ENCODE data around the gene GPR50. TPM values are rescaled to one million over a fixed set of nuclear protein-coding genes. Genes with fewer than 3 reads are reported as not detected.

GPR50 gene
- not detected for polyA plus RNA-seq (2012; ENCODE audit: low read depth, missing spikeins)

GRCh38 chrX:151176231-151176750, at the start of gene GPR50:
Gene GPR50, plus strand, starts transcription at chrX:151176584. Its CDS starts 138 bp downstream, at chrX:151176722.
- no peak for DNase-seq (ENCODE audit: insufficient read length, low spot score)
- FAIRE-seq = no peak
- TF ChIP-seq POU2F2 (IDR thresholded peaks at IDR 0.05; ENCODE audit: low read depth, low read length) (no peak), PAX5 (IDR thresholded peaks at IDR 0.05; ENCODE audit: insufficient read depth, low read length, severe bottlenecking) (no peak), POLR2A (IDR thresholded peaks at IDR 0.05; ENCODE audit: low read depth, low read length) (no peak), TAF1 (IDR thresholded peaks at IDR 0.05; ENCODE audit: low read depth, low read length) (no peak), POLR2AphosphoS5 (IDR thresholded peaks at IDR 0.05; ENCODE audit: low read depth, low read length) (no peak), SPI1 (IDR thresholded peaks at IDR 0.05; ENCODE audit: low read depth, low read length) (no peak)

- TF ChIP-seq POLR2A (IDR thresholded peaks at IDR 0.05; ENCODE audit: low read depth, low read length) (no peak), TAF1 (IDR thresholded peaks at IDR 0.05; ENCODE audit: low read depth, low read length) (no peak), POLR2AphosphoS5 (IDR thresholded peaks at IDR 0.05; ENCODE audit: low read depth, low read length) (no peak), SPI1 (IDR thresholded peaks at IDR 0.05; ENCODE audit: low read depth, low read length) (no peak), PAX5 (IDR thresholded peaks at IDR 0.05; ENCODE audit: insufficient read depth, low read length, severe bottlenecking) (no peak), POU2F2 (IDR thresholded peaks at IDR 0.05; ENCODE audit: low read depth, low read length) (no peak)
These were observed 43.9 kb upstream of the GPR50 start for GRCh38 chrX:151132531-151132930.

GRCh38 chrX:151151665-151152267, 24.6 kb upstream of the GPR50 start:
- peak; percentile 84 for FAIRE-seq

More at GRCh38 chrX:151132531-151132930, 43.9 kb upstream of the GPR50 start:
- FAIRE-seq = no peak
- no peak for DNase-seq (ENCODE audit: insufficient read length, low spot score)

GRCh38 chrX:151153086-151153485, 23.3 kb upstream of the GPR50 start:
- TF ChIP-seq PAX5 (IDR thresholded peaks at IDR 0.05; ENCODE audit: insufficient read depth, low read length, severe bottlenecking) (no peak), POLR2AphosphoS5 (IDR thresholded peaks at IDR 0.05; ENCODE audit: low read depth, low read length) (no peak), POLR2A (IDR thresholded peaks at IDR 0.05; ENCODE audit: low read depth, low read length) (no peak), SPI1 (IDR thresholded peaks at IDR 0.05; ENCODE audit: low read depth, low read length) (no peak), TAF1 (IDR thresholded peaks at IDR 0.05; ENCODE audit: low read depth, low read length) (no peak), POU2F2 (IDR thresholded peaks at IDR 0.05; ENCODE audit: low read depth, low read length) (no peak)
- FAIRE-seq (no peak), DNase-seq (ENCODE audit: insufficient read length, low spot score) (no peak)

More at GRCh38 chrX:151151665-151152267, 24.6 kb upstream of the GPR50 start:
- DNase-seq (ENCODE audit: insufficient read length, low spot score) = no peak
- TF ChIP-seq POLR2A (IDR thresholded peaks at IDR 0.05; ENCODE audit: low read depth, low read length) = no peak
- no peak for TF ChIP-seq TAF1 (IDR thresholded peaks at IDR 0.05; ENCODE audit: low read depth, low read length)
- TF ChIP-seq POU2F2 (IDR thresholded peaks at IDR 0.05; ENCODE audit: low read depth, low read length) = no peak
- no peak for TF ChIP-seq POLR2AphosphoS5 (IDR thresholded peaks at IDR 0.05; ENCODE audit: low read depth, low read length)
- no peak for TF ChIP-seq SPI1 (IDR thresholded peaks at IDR 0.05; ENCODE audit: low read depth, low read length)
- TF ChIP-seq PAX5 (IDR thresholded peaks at IDR 0.05; ENCODE audit: insufficient read depth, low read length, severe bottlenecking) = no peak

GRCh38 chrX:151153667-151154066, 22.7 kb upstream of the GPR50 start:
- no peak for TF ChIP-seq TAF1 (IDR thresholded peaks at IDR 0.05; ENCODE audit: low read depth, low read length)
- no peak for TF ChIP-seq PAX5 (IDR thresholded peaks at IDR 0.05; ENCODE audit: insufficient read depth, low read length, severe bottlenecking)
- no peak for TF ChIP-seq SPI1 (IDR thresholded peaks at IDR 0.05; ENCODE audit: low read depth, low read length)
- no peak for TF ChIP-seq POLR2A (IDR thresholded peaks at IDR 0.05; ENCODE audit: low read depth, low read length)
- TF ChIP-seq POU2F2 (IDR thresholded peaks at IDR 0.05; ENCODE audit: low read depth, low read length) = no peak
- TF ChIP-seq POLR2AphosphoS5 (IDR thresholded peaks at IDR 0.05; ENCODE audit: low read depth, low read length) = no peak
- FAIRE-seq = no peak

GRCh38 chrX:151155234-151155633, 21.1 kb upstream of the GPR50 start:
- FAIRE-seq (no peak), DNase-seq (ENCODE audit: insufficient read length, low spot score) (no peak)

More at GRCh38 chrX:151153667-151154066, 22.7 kb upstream of the GPR50 start:
- no peak for DNase-seq (ENCODE audit: insufficient read length, low spot score)

GRCh38 chrX:151161690-151162089, 14.7 kb upstream of the GPR50 start:
- TF ChIP-seq POLR2AphosphoS5 (IDR thresholded peaks at IDR 0.05; ENCODE audit: low read depth, low read length) (no peak), TAF1 (IDR thresholded peaks at IDR 0.05; ENCODE audit: low read depth, low read length) (no peak)
- FAIRE-seq = no peak
- no peak for DNase-seq (ENCODE audit: insufficient read length, low spot score)

More at GRCh38 chrX:151155234-151155633, 21.1 kb upstream of the GPR50 start:
- no peak for TF ChIP-seq PAX5 (IDR thresholded peaks at IDR 0.05; ENCODE audit: insufficient read depth, low read length, severe bottlenecking)
- no peak for TF ChIP-seq POLR2AphosphoS5 (IDR thresholded peaks at IDR 0.05; ENCODE audit: low read depth, low read length)
- TF ChIP-seq POLR2A (IDR thresholded peaks at IDR 0.05; ENCODE audit: low read depth, low read length) = no peak
- no peak for TF ChIP-seq TAF1 (IDR thresholded peaks at IDR 0.05; ENCODE audit: low read depth, low read length)
- TF ChIP-seq SPI1 (IDR thresholded peaks at IDR 0.05; ENCODE audit: low read depth, low read length) = no peak
- no peak for TF ChIP-seq POU2F2 (IDR thresholded peaks at IDR 0.05; ENCODE audit: low read depth, low read length)

- no peak for DNase-seq (ENCODE audit: insufficient read length, low spot score)
- FAIRE-seq = no peak
These were observed 8.5 kb upstream of the GPR50 start for GRCh38 chrX:151167791-151168345.

GRCh38 chrX:151169783-151170182, 6.6 kb upstream of the GPR50 start:
- DNase-seq (ENCODE audit: insufficient read length, low spot score) (no peak), FAIRE-seq (no peak)
- TF ChIP-seq POLR2AphosphoS5 (IDR thresholded peaks at IDR 0.05; ENCODE audit: low read depth, low read length) (no peak), SPI1 (IDR thresholded peaks at IDR 0.05; ENCODE audit: low read depth, low read length) (no peak)

More at GRCh38 chrX:151167791-151168345, 8.5 kb upstream of the GPR50 start:
- no peak for TF ChIP-seq PAX5 (IDR thresholded peaks at IDR 0.05; ENCODE audit: insufficient read depth, low read length, severe bottlenecking)
- TF ChIP-seq POLR2A (IDR thresholded peaks at IDR 0.05; ENCODE audit: low read depth, low read length) = no peak
- TF ChIP-seq TAF1 (IDR thresholded peaks at IDR 0.05; ENCODE audit: low read depth, low read length) = no peak
- TF ChIP-seq POLR2AphosphoS5 (IDR thresholded peaks at IDR 0.05; ENCODE audit: low read depth, low read length) = no peak
- TF ChIP-seq SPI1 (IDR thresholded peaks at IDR 0.05; ENCODE audit: low read depth, low read length) = no peak
- TF ChIP-seq POU2F2 (IDR thresholded peaks at IDR 0.05; ENCODE audit: low read depth, low read length) = no peak
